DOHH2 (cell line): ENCODE data around the gene POLR3A.

Experiments
- H3F3A ChIP-seq: fragments of 200-600 bp; sonication (generic), shearing (Covaris generic); 2 replicates; pipeline ENCODE4 v1.6.0; 2016; ENCODE audit warnings: antibody characterized with exemption, mild to moderate bottlenecking; ENCODE audit not compliant: control insufficient read depth, insufficient read depth
- H3K27ac ChIP-seq: fragments of 200-600 bp; sonication (generic); 2 replicates; pipeline ENCODE4 v1.5.1; 2014; ENCODE audit warnings: low read depth, mild to moderate bottlenecking, low read length, moderate library complexity
- H3K27me3 ChIP-seq: fragments of 200-600 bp; sonication (generic); 2 replicates; pipeline ENCODE4 v1.6.1; 2014; ENCODE audit warnings: mild to moderate bottlenecking, low read length, mixed read lengths; ENCODE audit not compliant: control insufficient read depth
- H3K36me3 ChIP-seq: fragments of 200-600 bp; sonication (generic); 2 replicates; pipeline ENCODE4 v1.6.1; 2014; ENCODE audit warnings: mild to moderate bottlenecking, low read length, moderate library complexity, mixed read lengths; ENCODE audit not compliant: control insufficient read depth
- H3K4me1 ChIP-seq: fragments of 200-600 bp; sonication (generic); 2 replicates; pipeline ENCODE4 v1.6.1; 2014; ENCODE audit warnings: mild to moderate bottlenecking, low read length, mixed read lengths; ENCODE audit not compliant: control insufficient read depth
- H3K4me2 ChIP-seq: fragments of 200-600 bp; sonication (generic); 2 replicates; pipeline ENCODE4 v1.6.0; 2014; ENCODE audit warnings: mild to moderate bottlenecking, low read length, moderate library complexity
- H3K4me3 ChIP-seq: fragments of 200-600 bp; sonication (generic); 2 replicates; pipeline ENCODE4 v1.5.1; 2014; ENCODE audit warnings: mild to moderate bottlenecking, low read length, mixed read lengths
- H3K79me2 ChIP-seq: fragments of 200-600 bp; sonication (generic); 2 replicates; pipeline ENCODE4 v1.6.1; 2014; ENCODE audit warnings: mild to moderate bottlenecking, low read length, mixed read lengths; ENCODE audit not compliant: control insufficient read depth
- H3K9me2 ChIP-seq: fragments of 200-600 bp; sonication (generic); replicated peaks from 2 replicates; pipeline ENCODE4 v1.6.1; 2014; ENCODE audit warnings: mild to moderate bottlenecking, low read length, mixed read lengths; ENCODE audit not compliant: control insufficient read depth
- H3K9me3 ChIP-seq: fragments of 200-600 bp; sonication (generic); 2 replicates; pipeline ENCODE4 v1.6.1; 2014; ENCODE audit warnings: antibody characterized with exemption, low read length, mixed read lengths; ENCODE audit not compliant: control insufficient read depth, insufficient read depth
- H4K20me1 ChIP-seq: fragments of 200-600 bp; sonication (generic); 2 replicates; pipeline ENCODE4 v1.6.0; 2014; ENCODE audit warnings: low read depth, mild to moderate bottlenecking, antibody characterized with exemption, low read length, moderate library complexity; ENCODE audit not compliant: control insufficient read depth, insufficient read depth
- EZH2phosphoT487 ChIP-seq: fragments of 200-600 bp; sonication (generic); IDR thresholded peaks from 2 replicates; pipeline ENCODE4 v1.6.1; 2017; ENCODE audit warnings: borderline replicate concordance, mild to moderate bottlenecking, antibody characterized with exemption, low read length, moderate library complexity, mixed read lengths
- TF ChIP-seq, protein P1 (sequence below): fragments of 200-600 bp; sonication (generic); IDR thresholded peaks from one replicate; pipeline ENCODE4 v1.5.1; 2014; ENCODE audit warnings: antibody characterized with exemption, mild to moderate bottlenecking, low read depth, low read length; ENCODE audit not compliant: poor library complexity, severe bottlenecking

The POLR3A gene

DNA sequence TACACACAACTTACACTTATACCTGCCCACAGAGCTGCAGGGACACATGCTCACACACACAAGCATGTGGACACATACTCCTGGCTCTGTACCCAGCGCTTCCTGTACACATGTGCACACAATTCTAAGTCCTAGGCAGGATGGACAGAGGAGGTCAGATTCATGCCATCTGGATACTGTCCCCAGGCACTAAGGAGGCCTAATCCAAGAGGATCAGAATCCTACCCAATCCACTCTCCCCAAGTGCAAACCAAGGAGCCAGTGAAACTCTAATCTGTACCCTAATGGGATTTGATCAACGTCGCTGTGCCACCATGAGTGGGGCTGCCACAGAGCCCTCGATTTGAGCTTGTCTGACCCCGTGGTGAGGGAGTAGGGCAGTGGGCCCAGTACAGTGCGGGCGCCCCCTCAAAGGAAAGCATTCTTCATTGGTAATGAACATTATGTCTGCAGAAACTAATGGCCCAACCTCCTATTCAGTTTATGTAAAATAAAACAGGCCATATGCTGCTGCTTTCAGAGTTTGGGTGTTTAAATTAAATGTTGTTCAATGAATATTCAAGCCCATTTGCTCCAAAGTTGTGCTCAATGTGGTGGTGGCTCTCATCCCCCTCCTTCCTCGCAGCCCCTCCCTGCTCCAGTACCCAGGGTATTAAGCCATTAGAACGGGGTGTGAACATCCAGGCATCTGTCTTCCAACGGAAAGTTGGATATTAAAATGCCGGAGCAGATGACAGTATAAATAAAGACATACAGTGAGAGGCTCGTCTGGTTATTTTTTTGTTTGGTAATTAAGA, 30.8 kb upstream of the POLR3A start:
- no peaks in the 10 kb centered on the region for H3K9me3 ChIP-seq
- H3K27ac ChIP-seq = no peak overlapping the region
- no peaks in the 10 kb centered on the region for H3K9me2 ChIP-seq
- H3K27me3 ChIP-seq = 0 out of 2 replicates have a peak, but pooled peaks cover 2% of the 10 kb centered on the region
- H3K36me3 ChIP-seq = no peaks in the 10 kb centered on the region
- no peak for TF ChIP-seq EZH2phosphoT487
- TF ChIP-seq, protein P1, sequence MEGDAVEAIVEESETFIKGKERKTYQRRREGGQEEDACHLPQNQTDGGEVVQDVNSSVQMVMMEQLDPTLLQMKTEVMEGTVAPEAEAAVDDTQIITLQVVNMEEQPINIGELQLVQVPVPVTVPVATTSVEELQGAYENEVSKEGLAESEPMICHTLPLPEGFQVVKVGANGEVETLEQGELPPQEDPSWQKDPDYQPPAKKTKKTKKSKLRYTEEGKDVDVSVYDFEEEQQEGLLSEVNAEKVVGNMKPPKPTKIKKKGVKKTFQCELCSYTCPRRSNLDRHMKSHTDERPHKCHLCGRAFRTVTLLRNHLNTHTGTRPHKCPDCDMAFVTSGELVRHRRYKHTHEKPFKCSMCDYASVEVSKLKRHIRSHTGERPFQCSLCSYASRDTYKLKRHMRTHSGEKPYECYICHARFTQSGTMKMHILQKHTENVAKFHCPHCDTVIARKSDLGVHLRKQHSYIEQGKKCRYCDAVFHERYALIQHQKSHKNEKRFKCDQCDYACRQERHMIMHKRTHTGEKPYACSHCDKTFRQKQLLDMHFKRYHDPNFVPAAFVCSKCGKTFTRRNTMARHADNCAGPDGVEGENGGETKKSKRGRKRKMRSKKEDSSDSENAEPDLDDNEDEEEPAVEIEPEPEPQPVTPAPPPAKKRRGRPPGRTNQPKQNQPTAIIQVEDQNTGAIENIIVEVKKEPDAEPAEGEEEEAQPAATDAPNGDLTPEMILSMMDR = no peak
- no peaks in the 10 kb centered on the region for H3K79me2 ChIP-seq
- no peak overlapping the region for H3K4me2 ChIP-seq
- H3K4me3 ChIP-seq = no peak overlapping the region
- no peaks in the 10 kb centered on the region for H3K4me1 ChIP-seq
- H4K20me1 ChIP-seq = no peaks in the 10 kb centered on the region; the same call in 1 of the 2 replicates
- H3F3A ChIP-seq = no peaks in the 10 kb centered on the region

GRCh38 chr10:78058562-78058961, 29.2 kb upstream of the POLR3A start:
- Histone ChIP-seq H3K36me3 (no peaks in the 10 kb centered on the region), H3K9me3 (no peaks in the 10 kb centered on the region), H3K79me2 (no peaks in the 10 kb centered on the region), H3K27ac (no peak overlapping the region), H3K4me1 (no peaks in the 10 kb centered on the region), H3F3A (no peaks in the 10 kb centered on the region), H3K9me2 (no peaks in the 10 kb centered on the region), H3K27me3 (0 out of 2 replicates have a peak, but pooled peaks cover 2% of the 10 kb centered on the region), H3K4me3 (no peak overlapping the region), H4K20me1 (no peaks in the 10 kb centered on the region; the same call in 1 of the 2 replicates), H3K4me2 (no peak overlapping the region)
- TF ChIP-seq, protein P1 = no peak
- no peak for TF ChIP-seq EZH2phosphoT487

DNA sequence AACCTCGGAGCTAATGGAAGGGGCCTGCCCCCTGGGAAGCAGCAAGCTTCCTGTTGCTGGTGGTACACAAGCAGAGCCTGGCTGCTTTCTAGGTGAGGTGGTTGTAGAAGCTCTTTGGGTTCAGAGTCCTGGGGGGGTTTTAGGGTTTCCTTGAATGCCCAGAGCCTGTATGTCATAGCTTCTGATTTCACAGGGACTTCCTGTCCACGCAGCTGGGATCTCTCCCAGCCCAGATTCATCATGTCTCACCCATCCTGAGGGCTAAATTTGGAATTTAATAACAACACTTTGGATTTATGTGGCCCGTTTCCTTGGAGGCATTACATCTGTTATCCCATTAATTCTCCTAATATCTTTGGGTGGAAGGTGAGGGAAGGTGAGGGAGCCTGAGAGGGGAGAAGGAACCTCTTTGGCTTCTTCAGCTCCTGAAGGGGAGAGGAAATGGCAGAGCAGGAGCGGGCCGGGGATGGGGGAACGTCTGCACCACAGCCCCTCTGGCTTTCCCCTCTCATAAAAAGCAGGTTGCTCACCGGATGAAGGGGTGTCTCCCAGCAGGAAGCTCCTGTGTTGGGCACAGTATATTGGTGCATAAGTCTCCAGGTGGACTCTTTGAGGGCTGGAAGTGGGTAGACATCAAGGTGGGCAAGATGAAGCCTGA, 24.0 kb upstream of the POLR3A start:
- H3K27me3 ChIP-seq = no peaks in the 10 kb centered on the region
- no peaks in the 10 kb centered on the region for H3K9me2 ChIP-seq
- no peaks in the 10 kb centered on the region for H3K4me1 ChIP-seq
- no peak overlapping the region for H3K4me2 ChIP-seq
- H3K79me2 ChIP-seq = no peaks in the 10 kb centered on the region
- H4K20me1 ChIP-seq = no peaks in the 10 kb centered on the region
- no peak for TF ChIP-seq EZH2phosphoT487
- H3K36me3 ChIP-seq = no peaks in the 10 kb centered on the region
- no peaks in the 10 kb centered on the region for H3F3A ChIP-seq
- H3K9me3 ChIP-seq = no peaks in the 10 kb centered on the region
- H3K4me3 ChIP-seq = no peak overlapping the region
- H3K27ac ChIP-seq = no peak overlapping the region

- H3K4me1 ChIP-seq = peaks cover 6% of the 10 kb centered on the region
- H3K79me2 ChIP-seq = no peaks in the 10 kb centered on the region
- peaks cover 5% of the 10 kb centered on the region; the same call in 1 of the 2 replicates for H3F3A ChIP-seq
- no peaks in the 10 kb centered on the region for H3K9me2 ChIP-seq
- no peak overlapping the region for H3K27ac ChIP-seq
- no peak overlapping the region for H3K4me3 ChIP-seq
- no peaks in the 10 kb centered on the region for H3K27me3 ChIP-seq
- no peak overlapping the region for H3K4me2 ChIP-seq
- TF ChIP-seq, protein P1 = no peak
- TF ChIP-seq EZH2phosphoT487 = no peak
- H3K36me3 ChIP-seq = no peaks in the 10 kb centered on the region
- H3K9me3 ChIP-seq = no peaks in the 10 kb centered on the region
- H4K20me1 ChIP-seq = no peaks in the 10 kb centered on the region
These were observed 20.5 kb upstream of the POLR3A start for GRCh38 chr10:78049851-78050250.
